ENCODE results near the gene CNBP. TPM values are rescaled to one million over a fixed set of nuclear protein-coding genes. Genes with fewer than 3 reads are reported as not detected.
"Not testable (repeated sequence)": the region's sequence is repeated elsewhere in the genome, so short reads cannot be mapped to it uniquely, and the experiment has no call there.

Gene CNBP
- total RNA-seq, 3 donors from 2014 or later, result 223 to 353 (median 234) TPM

- H3K4me1 ChIP-seq (ENCODE audit: low read depth), result peaks cover 16% of the 10 kb centered on the region
- DNase-seq, result peak; percentile 45 to 83 (median 59)
Observed at GRCh38 chr3:129226374-129226773, 42.7 kb upstream of the CNBP start.

DNA sequence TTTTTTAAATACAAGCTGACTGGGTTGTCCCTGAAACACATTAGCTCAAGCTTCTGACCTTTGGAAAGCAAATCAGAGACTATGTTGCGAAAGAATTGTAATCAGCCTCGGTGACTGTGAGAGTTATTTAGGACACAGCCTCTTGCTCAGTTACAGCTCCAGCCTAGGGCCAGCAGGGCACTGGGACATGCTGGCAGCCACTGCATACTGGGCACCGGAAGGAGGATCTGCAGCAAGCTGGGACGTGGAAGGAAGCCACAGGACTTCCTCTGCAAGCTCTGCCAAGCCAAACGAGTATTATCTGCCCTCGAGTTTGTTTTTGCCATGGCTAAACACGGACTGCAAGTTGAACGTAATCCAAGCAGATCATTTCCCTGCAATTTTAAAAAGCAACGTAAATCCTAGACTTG, 41.3 kb upstream of the CNBP start:
- Histone ChIP-seq H3K36me3 (ENCODE audit: low read depth) (no peaks in the 10 kb centered on the region), H3K4me1 (ENCODE audit: low read depth) (peaks cover 16% of the 10 kb centered on the region), H3K9me3 (no peaks in the 10 kb centered on the region), H3K4me3 (no peak overlapping the region)
- ATAC-seq (peak; percentile 96), DNase-seq (peak; percentile 79 to 88 (median 81))
- no peak for TF ChIP-seq CTCF (IDR thresholded peaks at IDR 0.05)
- intact Hi-C loops (cut with DNase I, micrococcal nuclease), result no loop called here

More at GRCh38 chr3:129226374-129226773, 42.7 kb upstream of the CNBP start:
- intact Hi-C loops (cut with DNase I, micrococcal nuclease), result no loop called here
- H3K4me3 ChIP-seq, result no peak overlapping the region
- H3K9me3 ChIP-seq, result no peaks in the 10 kb centered on the region
- ATAC-seq, result peak; percentile 58
- no peaks in the 10 kb centered on the region for H3K36me3 ChIP-seq (ENCODE audit: low read depth)
- TF ChIP-seq CTCF (IDR thresholded peaks at IDR 0.05), result no peak

- H3K4me3 ChIP-seq; H3K36me3 ChIP-seq (ENCODE audit: low read depth); DNase-seq; intact Hi-C loops (cut with DNase I, micrococcal nuclease); H3K9me3 ChIP-seq: not testable (repeated sequence)
- peak; percentile 47 for ATAC-seq
- H3K4me1 ChIP-seq (ENCODE audit: low read depth), result peaks cover 16% of the 10 kb centered on the region
Observed at GRCh38 chr3:129224387-129224786, 40.7 kb upstream of the CNBP start.

DNA sequence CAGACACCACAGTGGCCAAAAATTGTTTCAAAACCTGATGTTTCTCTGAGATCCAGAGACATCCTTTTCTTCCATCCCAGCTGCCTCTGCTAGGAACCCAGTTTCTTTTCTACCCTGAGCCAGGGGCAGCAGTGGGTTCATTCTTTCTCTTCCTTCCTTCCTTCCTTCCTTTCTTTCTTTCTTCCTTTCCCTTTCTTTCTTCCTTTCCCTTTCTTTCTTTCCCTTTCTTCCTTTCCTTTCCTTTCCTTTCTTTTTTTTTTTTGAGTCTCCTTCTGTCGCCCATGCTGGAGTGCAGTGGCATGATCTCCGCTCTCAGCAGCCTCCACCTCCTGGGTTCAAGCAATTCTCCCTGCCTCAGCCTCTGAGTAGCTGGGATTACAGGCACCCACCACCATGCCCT, 35.0 kb upstream of the CNBP start:
- intact Hi-C loops (cut with DNase I, micrococcal nuclease), result no loop called here
- no peak for TF ChIP-seq CTCF (IDR thresholded peaks at IDR 0.05)
- H3K4me1 ChIP-seq (ENCODE audit: low read depth), result no peaks in the 10 kb centered on the region
- ATAC-seq, result no peak
- H3K36me3 ChIP-seq (ENCODE audit: low read depth), result no peaks in the 10 kb centered on the region
- H3K9me3 ChIP-seq, result no peaks in the 10 kb centered on the region
- DNase-seq, result no peak
- H3K4me3 ChIP-seq, result no peak overlapping the region

DNA sequence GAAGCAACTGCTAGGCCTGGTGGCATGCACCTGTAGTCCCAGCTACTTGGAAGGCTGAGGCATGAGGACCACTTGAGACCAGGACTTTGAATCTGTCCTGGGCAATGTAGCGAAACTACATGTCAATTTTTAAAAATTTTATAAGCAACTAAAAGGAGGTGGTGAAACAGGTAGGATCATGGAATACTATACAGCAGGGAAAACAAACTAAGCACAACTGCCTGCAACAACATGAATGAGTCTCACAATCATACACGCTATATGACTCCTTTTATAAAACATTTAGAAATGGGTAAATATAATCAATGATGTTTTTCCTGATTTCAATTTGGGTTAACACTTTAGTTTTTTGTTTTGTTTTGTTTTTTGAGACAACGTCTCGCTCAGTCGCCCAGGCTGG, 29.5 kb upstream of the CNBP start:
- no peak for TF ChIP-seq CTCF (IDR thresholded peaks at IDR 0.05)
- peaks cover 10% of the 10 kb centered on the region for H3K4me1 ChIP-seq (ENCODE audit: low read depth)
- no peaks in the 10 kb centered on the region for H3K9me3 ChIP-seq
- H3K4me3 ChIP-seq, result no peak overlapping the region
- no peak for DNase-seq
- intact Hi-C loops (cut with DNase I, micrococcal nuclease), result no loop called here
- H3K36me3 ChIP-seq (ENCODE audit: low read depth), result no peaks in the 10 kb centered on the region
- ATAC-seq, result no peak

GRCh38 chr3:129211772-129212171, 28.1 kb upstream of the CNBP start:
- DNase-seq (peak; percentile 88 to 91 (median 90)), ATAC-seq (peak; percentile 100)
- no peak overlapping the region for H3K4me3 ChIP-seq
- H3K4me1 ChIP-seq (ENCODE audit: low read depth), result peaks cover 10% of the 10 kb centered on the region
- intact Hi-C loops (cut with DNase I, micrococcal nuclease), result no loop called here
- TF ChIP-seq CTCF (IDR thresholded peaks at IDR 0.05), result no peak
- H3K36me3 ChIP-seq (ENCODE audit: low read depth), result no peaks in the 10 kb centered on the region
- H3K9me3 ChIP-seq, result no peaks in the 10 kb centered on the region
